ENCODE data around the gene AUTS2.

AUTS2 gene

DNA sequence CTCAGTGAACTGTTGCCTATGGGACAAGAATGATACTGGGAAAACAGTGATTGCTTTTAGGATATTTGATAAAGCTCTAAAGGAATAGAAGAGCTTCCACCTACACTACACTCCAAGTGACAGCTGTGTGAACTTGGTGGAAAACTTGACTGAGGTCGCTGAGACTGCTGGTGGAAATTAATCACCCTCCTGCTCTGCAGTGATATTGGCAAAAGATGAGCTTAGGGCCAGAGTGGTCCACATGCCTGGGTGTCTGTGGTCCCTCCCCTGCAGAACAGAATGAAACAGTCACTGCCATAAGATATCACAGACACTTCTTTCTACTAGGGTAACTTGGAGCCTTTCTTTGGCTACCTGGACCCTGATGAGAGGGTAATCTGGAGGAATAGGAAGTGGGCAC, 1151.6 kb downstream of the AUTS2 start:
- no peak overlapping the region for H3K4me3 ChIP-seq (ENCODE audit: low read depth, low read length)

DNA sequence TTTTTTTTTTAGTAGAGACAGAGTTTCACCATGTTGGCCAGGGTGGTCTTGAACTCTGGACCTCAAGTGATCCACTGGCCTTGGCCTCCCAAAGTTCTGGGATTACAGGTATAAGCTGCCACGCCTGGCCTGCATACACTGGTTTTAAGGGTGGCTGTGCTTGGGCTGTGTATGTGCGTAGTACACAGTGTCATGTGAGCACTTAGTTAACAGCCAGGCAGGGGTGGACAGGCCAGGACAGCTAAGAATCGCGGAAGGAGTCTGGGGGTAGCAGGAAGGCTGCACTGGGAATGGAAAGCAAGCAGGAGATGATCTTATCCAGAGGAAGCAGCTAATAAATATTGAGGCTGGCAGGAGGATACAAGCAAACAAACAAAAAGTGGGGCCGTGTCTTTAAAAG, 1153.6 kb downstream of the AUTS2 start:
- no peak overlapping the region for H3K4me3 ChIP-seq (ENCODE audit: low read depth, low read length)
- DNase-seq (ENCODE audit: low read depth), result no peak
- TF ChIP-seq, protein P1, sequence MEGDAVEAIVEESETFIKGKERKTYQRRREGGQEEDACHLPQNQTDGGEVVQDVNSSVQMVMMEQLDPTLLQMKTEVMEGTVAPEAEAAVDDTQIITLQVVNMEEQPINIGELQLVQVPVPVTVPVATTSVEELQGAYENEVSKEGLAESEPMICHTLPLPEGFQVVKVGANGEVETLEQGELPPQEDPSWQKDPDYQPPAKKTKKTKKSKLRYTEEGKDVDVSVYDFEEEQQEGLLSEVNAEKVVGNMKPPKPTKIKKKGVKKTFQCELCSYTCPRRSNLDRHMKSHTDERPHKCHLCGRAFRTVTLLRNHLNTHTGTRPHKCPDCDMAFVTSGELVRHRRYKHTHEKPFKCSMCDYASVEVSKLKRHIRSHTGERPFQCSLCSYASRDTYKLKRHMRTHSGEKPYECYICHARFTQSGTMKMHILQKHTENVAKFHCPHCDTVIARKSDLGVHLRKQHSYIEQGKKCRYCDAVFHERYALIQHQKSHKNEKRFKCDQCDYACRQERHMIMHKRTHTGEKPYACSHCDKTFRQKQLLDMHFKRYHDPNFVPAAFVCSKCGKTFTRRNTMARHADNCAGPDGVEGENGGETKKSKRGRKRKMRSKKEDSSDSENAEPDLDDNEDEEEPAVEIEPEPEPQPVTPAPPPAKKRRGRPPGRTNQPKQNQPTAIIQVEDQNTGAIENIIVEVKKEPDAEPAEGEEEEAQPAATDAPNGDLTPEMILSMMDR (IDR thresholded peaks at IDR 0.05; ENCODE audit: control insufficient read depth, extremely low read depth, insufficient read depth), result no peak

More for the DNA sequence above, 1151.6 kb downstream of the AUTS2 start:
- no peak for DNase-seq (ENCODE audit: low read depth)
- TF ChIP-seq, protein P1 (IDR thresholded peaks at IDR 0.05; ENCODE audit: control insufficient read depth, extremely low read depth, insufficient read depth), result no peak

DNA sequence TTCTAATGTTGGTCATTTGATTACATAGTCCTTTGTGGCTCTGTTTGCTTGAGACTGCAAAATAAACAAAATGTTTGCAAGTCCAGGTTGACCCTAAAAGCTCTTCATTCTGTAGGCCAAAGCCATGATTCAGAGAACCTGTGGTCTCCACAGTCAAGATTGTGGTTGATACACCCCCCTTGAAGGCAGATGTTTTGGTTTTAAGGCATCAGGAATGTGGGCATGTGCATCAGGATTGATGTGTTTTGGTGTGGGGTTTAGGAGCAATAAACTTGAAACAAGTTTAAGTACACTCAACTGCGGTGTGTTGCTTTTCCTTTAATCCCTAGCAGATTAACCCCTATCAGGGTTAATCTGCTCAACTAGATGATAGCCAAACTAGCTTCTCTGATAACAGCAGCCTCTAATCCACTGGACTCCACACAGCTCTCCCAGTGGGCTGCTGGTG, 1154.5 kb downstream of the AUTS2 start:
- H3K4me3 ChIP-seq (ENCODE audit: low read depth, low read length), result no peak overlapping the region
- no peak for DNase-seq (ENCODE audit: low read depth)
- TF ChIP-seq, protein P1 (IDR thresholded peaks at IDR 0.05; ENCODE audit: control insufficient read depth, extremely low read depth, insufficient read depth), result no peak

DNA sequence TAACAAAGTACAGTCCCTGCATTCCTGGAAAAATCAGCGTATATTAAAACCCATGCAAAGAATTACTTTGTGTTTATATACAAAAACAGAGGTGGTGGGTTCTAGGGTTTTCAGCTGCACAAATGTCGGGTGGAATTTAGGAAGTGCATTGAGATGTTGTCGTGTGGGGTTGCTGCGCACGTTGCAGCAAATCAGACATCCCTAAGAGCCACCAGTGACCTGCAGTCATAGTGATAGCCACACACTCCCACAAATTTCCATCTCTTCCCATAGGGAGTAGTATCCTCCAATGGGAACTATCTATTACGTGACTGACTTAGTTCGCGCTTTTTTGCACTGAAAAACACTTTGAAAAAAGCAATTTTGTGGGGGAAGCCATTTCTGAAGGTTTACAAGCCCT, 1158.5 kb downstream of the AUTS2 start:
- no peak for DNase-seq (ENCODE audit: low read depth)
- TF ChIP-seq, protein P1 (IDR thresholded peaks at IDR 0.05; ENCODE audit: control insufficient read depth, extremely low read depth, insufficient read depth), result no peak
- no peak overlapping the region for H3K4me3 ChIP-seq (ENCODE audit: low read depth, low read length)

DNA sequence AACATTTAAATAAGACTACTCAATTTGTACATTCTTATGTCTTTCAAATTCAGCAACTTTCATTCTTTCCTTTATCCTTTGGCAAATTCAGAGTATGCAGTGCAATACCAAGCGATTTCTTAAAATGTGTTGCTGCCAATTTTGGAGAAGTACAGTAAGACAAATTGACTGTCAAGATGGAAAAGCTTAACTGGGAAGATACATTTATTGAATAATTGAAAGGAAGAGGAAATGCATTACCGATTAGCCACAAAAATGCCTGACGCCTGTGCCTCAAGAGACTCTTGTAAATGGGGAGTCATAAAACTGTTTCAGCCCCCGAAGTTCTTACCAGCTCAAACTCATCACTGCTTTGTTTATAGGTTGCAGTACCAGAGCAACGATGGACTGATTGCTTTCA, 1160.4 kb downstream of the AUTS2 start:
- no peak overlapping the region for H3K4me3 ChIP-seq (ENCODE audit: low read depth, low read length)
- TF ChIP-seq, protein P1 (IDR thresholded peaks at IDR 0.05; ENCODE audit: control insufficient read depth, extremely low read depth, insufficient read depth), result no peak
- DNase-seq (ENCODE audit: low read depth), result no peak

DNA sequence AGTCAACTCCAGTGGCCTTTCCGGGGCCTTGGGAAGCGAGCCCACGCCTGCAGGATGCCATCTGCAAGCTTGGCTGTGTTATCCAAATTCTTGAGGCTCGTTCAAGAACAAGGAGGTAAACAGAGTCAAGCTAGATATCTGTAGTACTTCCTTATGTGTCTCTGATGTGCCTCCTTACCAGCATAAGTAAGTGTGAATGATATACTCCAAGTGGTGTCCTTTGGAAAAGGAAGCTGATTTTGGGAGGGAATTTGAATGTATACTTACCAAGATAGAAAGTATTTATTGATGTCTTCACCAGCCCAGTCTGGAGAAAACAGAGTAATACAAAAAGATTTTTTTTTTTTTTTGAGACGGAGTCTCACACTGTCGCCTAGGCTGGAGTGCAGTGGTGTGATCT, 1161.4 kb downstream of the AUTS2 start:
- H3K4me3 ChIP-seq (ENCODE audit: low read depth, low read length), result no peak overlapping the region
- DNase-seq (ENCODE audit: low read depth), result no peak
- TF ChIP-seq, protein P1 (IDR thresholded peaks at IDR 0.05; ENCODE audit: control insufficient read depth, extremely low read depth, insufficient read depth), result no peak

DNA sequence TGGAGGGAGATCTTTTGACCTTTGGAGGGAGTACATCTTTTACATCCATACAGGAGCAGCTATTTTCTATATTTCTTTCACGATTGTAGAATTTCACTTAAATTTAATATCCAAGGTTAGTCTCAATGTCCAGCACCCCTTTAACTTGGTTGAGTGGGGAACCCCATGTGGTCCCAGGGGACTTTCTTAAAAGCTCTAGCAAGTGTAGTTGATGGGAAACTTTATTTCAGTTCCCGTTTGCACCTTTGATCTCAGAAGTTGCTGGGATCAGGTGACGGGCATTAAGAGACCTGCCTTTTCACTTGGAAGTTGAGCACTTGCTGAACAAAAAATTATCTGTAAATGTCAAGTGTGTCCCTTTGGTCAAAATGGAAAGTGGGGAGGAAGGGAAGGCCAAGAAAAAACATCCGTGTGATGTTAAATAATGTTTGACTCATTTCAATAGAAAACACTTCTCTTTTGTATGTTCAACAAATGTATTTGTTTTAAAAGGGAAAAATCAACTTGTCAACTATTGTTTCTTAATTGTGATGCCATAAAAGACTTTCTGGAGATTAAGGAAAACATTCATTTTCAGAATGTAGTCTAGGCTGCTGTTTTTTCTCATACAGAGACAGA, 1163.5 kb downstream of the AUTS2 start:
- no peak overlapping the region for H3K4me3 ChIP-seq (ENCODE audit: low read depth, low read length)
- TF ChIP-seq, protein P1 (IDR thresholded peaks at IDR 0.05; ENCODE audit: control insufficient read depth, extremely low read depth, insufficient read depth), result no peak
- DNase-seq (ENCODE audit: low read depth), result no peak

Data from LNCaP clone FGC (cell line).